CD14-positive monocyte (primary cell): Measurements from ENCODE around the gene RBM43. TPM values are rescaled to one million over a fixed set of nuclear protein-coding genes. Genes with fewer than 3 reads are reported as not detected.
A peak's percentile ranks its signal among the peaks of the same experiment; 100 is the strongest.
"Not testable (repeated sequence)": the region's sequence is repeated elsewhere in the genome, so short reads cannot be mapped to it uniquely, and the experiment has no call there.

Experiments
- DNase-seq, 3 donors: peaks; one replicate each; pipeline ENCODE4 v3.0.0-alpha.2; 2011 to 2022
- H2AFZ ChIP-seq: 2 replicates; pipeline ENCODE4 v1.6.0; 2012; ENCODE audit warnings: mild to moderate bottlenecking, low read depth, low read length, inconsistent platforms; ENCODE audit not compliant: insufficient read depth, poor library complexity, severe bottlenecking
- H3K27ac ChIP-seq, 2 donors: 1 replicate in 1 of 2; 2 replicates in 1 of 2; pipeline ENCODE4 v1.5.1; 2012 to 2013; ENCODE audit warnings: low read length in 2 of 2, control low read depth in 1 of 2, inconsistent platforms in 1 of 2, low read depth in 1 of 2, mild to moderate bottlenecking in 1 of 2
- H3K27me3 ChIP-seq, 2 donors: one replicate each; pipeline versions ENCODE4 v1.6.0 to v1.6.1; 2011 to 2013; ENCODE audit warnings: low read length in 2 of 2; ENCODE audit not compliant: control insufficient read depth in 2 of 2, insufficient read depth in 2 of 2
- H3K36me3 ChIP-seq, 2 donors: replicated peaks in 1 of 2; 1 replicate in 1 of 2; 2 replicates in 1 of 2; pipeline versions ENCODE4 v1.5.1 to v1.6.1; 2012 to 2013; ENCODE audit warnings: low read length in 2 of 2, control low read depth in 1 of 2, inconsistent platforms in 1 of 2, mild to moderate bottlenecking in 1 of 2; ENCODE audit not compliant: insufficient read depth in 2 of 2, control insufficient read depth in 1 of 2
- H3K4me1 ChIP-seq, 2 donors: 1 replicate in 1 of 2; 2 replicates in 1 of 2; pipeline versions ENCODE4 v1.5.1 to v1.6.1; 2012 to 2013; ENCODE audit warnings: low read length in 2 of 2, control low read depth in 1 of 2, inconsistent platforms in 1 of 2, mild to moderate bottlenecking in 1 of 2, moderate library complexity in 1 of 2; ENCODE audit not compliant: insufficient read depth in 2 of 2, control insufficient read depth in 1 of 2
- H3K4me2 ChIP-seq: replicated peaks from 2 replicates; pipeline ENCODE3; 2012; ENCODE audit warnings: low read length, moderate library complexity, mild to moderate bottlenecking; ENCODE audit not compliant: poor library complexity, severe bottlenecking; ENCODE audit errors: extremely low read depth
- H3K4me3 ChIP-seq, 3 experiments: fragments of 200-600 bp in 1 of 3; sonication (generic) in 1 of 3; replicated peaks in 1 of 3; 1 replicate in 2 of 3; 2 replicates in 1 of 3; pipeline ENCODE4 v1.5.1; 2011 to 2013; ENCODE audit warnings: low read length in 3 of 3, mild to moderate bottlenecking in 3 of 3, control low read depth in 2 of 3, low read depth in 2 of 3, inconsistent platforms in 1 of 3, moderate library complexity in 1 of 3
- H3K79me2 ChIP-seq: 2 replicates; pipeline ENCODE4 v1.6.0; 2012; ENCODE audit warnings: mild to moderate bottlenecking, control low read depth, inconsistent platforms, low read length, moderate library complexity; ENCODE audit not compliant: insufficient read depth
- H3K9ac ChIP-seq: 2 replicates; pipeline ENCODE4 v1.6.0; 2017; ENCODE audit warnings: low read length, mild to moderate bottlenecking; ENCODE audit not compliant: insufficient read depth, poor library complexity, severe bottlenecking
- H3K9me3 ChIP-seq, 2 donors: replicated peaks in 1 of 2; 1 replicate in 1 of 2; 2 replicates in 1 of 2; pipeline versions ENCODE4 v1.5.1 to v1.6.1; 2012 to 2013; ENCODE audit warnings: low read length in 2 of 2, control low read depth in 1 of 2; ENCODE audit not compliant: control insufficient read depth in 1 of 2, insufficient read depth in 1 of 2
- H4K20me1 ChIP-seq: 2 replicates; pipeline ENCODE4 v1.6.0; 2012; ENCODE audit warnings: mild to moderate bottlenecking, low read length, control low read depth, moderate library complexity; ENCODE audit not compliant: insufficient read depth
- H3K27ac Mint-ChIP-seq, 7 donors: one replicate each; pipeline ENCODE4 v1.8.0; 2020; ENCODE audit warnings: mild to moderate bottlenecking in 7 of 7, mixed read lengths in 7 of 7, moderate library complexity in 6 of 7, inconsistent platforms in 2 of 7
- H3K27me3 Mint-ChIP-seq, 3 donors: one replicate each; pipeline ENCODE4 v1.8.0; 2021 to 2022; ENCODE audit warnings: low read depth in 3 of 3, mild to moderate bottlenecking in 3 of 3, mixed read lengths in 3 of 3, moderate library complexity in 3 of 3, inconsistent platforms in 1 of 3
- H3K36me3 Mint-ChIP-seq, 2 donors: one replicate each; pipeline ENCODE4 v1.8.0; 2020; ENCODE audit warnings: mixed read lengths in 2 of 2, inconsistent platforms in 1 of 2, mild to moderate bottlenecking in 1 of 2
- H3K4me1 Mint-ChIP-seq: one replicate; pipeline ENCODE4 v1.8.0; 2020; ENCODE audit warnings: mild to moderate bottlenecking, mixed read lengths
- H3K4me3 Mint-ChIP-seq, 2 donors: one replicate each; pipeline ENCODE4 v1.8.0; 2020; ENCODE audit warnings: mild to moderate bottlenecking in 2 of 2, mixed read lengths in 2 of 2, moderate library complexity in 1 of 2
- H3K9me3 Mint-ChIP-seq, 7 donors: one replicate each; pipeline ENCODE4 v1.8.0; 2020 to 2022; ENCODE audit warnings: mixed read lengths in 7 of 7, mild to moderate bottlenecking in 6 of 7, moderate library complexity in 6 of 7, inconsistent platforms in 2 of 7
- WGBS: methylation state at CpG from one replicate; pipeline ENCODE4 v1.1.5; 2013; ENCODE audit warnings: missing lambda C conversion rate; ENCODE audit not compliant: insufficient coverage; 5-methylcytosine and 5-hydroxymethylcytosine counted together
- intact Hi-C, 2 donors: fragments of 100-400 bp; cut with micrococcal nuclease; formaldehyde crosslinking; loops; one replicate each; pipeline versions ENCODE4 v1.15.0 to v1.15.1; 2023
- polyA minus RNA-seq: library from RNA; depleted of rRNA, polyadenylated mRNA; stranded (reverse); fragments of >200 nt; gene quantifications from 2 replicates; pipeline ENCODE4 v1.2.3, GENCODE V29; 2012
- polyA plus RNA-seq, 3 donors: library from polyadenylated mRNA; depleted of rRNA in 1 of 3; unstranded in 2 of 3; stranded (reverse) in 1 of 3; fragments of 300-500 nt in 2 of 3; fragments of >200 nt in 1 of 3; fragmentation: Illumina TruSeq in 2 of 3; gene quantifications; 1 replicate in 2 of 3; 2 replicates in 1 of 3; pipeline ENCODE4 v1.2.3, GENCODE V29; 2012 to 2021
- total RNA-seq, 12 experiments: library from RNA in 1 of 12; stranded (reverse) in 1 of 12; fragments of 120-200 nt in 1 of 12; gene quantifications; one replicate each; pipeline ENCODE4 v1.2.4 and lab custom pipeline; 2013 to 2026; ENCODE audit warnings: mixed read lengths in 6 of 12, inconsistent platforms in 1 of 12
- TF ChIP-seq, protein P1 (sequence below): fragments of 200-600 bp; IDR thresholded peaks from one replicate; pipeline ENCODE4 v1.8.0; 2022; ENCODE audit warnings: antibody characterized with exemption, mild to moderate bottlenecking

The RBM43 gene
- total RNA-seq (2013): 4.1 TPM
- polyA plus RNA-seq (1 to 10 TPM in 1 of 3 donors, under 1 TPM in 2; 0.24 to 2.6 (median 0.38) TPM), polyA minus RNA-seq (1.9 and 2.1 TPM in 2 replicates), total RNA-seq (lab: John Stamatoyannopoulos, UW) (1.2 to 4.5 (median 3.0) reads per million in 11 experiments)

DNA sequence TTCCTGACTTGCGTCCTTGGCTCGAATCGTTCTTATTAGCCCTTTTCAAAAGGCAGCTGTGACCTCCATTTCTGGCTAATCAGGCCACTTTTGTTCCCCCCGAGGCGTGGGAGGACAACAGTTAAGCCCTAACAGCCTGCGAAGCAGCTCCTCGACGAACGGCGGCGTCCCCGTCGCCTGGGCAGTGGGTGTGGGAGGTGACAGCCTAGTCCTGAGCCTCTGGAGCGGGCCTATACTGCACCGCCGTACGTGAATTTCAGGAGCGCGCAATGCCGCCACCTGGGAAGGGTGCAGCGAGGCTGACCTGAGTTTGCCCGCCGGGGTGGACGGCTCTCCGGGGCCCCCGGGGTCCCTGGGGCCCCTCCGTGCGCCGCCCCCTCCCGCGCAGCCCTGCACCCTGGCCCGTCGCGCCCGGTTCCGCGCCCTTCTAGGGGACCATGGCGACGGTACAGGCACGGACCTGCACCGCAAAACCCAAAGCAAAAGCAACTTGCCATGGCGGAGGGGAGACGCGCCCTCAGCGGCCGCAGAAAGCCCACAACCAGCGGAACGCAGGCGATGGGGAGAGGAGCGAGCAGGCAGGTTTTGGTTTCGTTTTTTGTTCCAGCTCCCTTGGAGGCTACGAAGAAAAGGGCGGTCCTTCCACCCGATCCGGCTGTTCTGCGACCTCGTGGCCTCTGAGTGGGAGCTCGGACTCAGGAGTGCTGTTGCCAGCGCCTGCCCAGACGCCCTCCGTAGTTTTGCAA, at the start of gene RBM43:
Gene RBM43, minus strand, starts transcription at position 633 of the 746 bp plus-strand sequence. Its CDS starts 136 bp downstream, at position 497.
- Histone ChIP-seq H3K4me3 (peak within 1 kb of the TSS; percentile 79 to 91 (median 84)), H3K4me1 (peaks cover 9 to 10% of the 10 kb centered on the region in 2 donors), H3K27me3 (no peaks in the 10 kb centered on the region), H2AFZ (peak within 1 kb of the TSS; percentile 98), H3K27ac (peak within 1 kb of the TSS; percentile 87 to 89), H3K36me3 (no peaks in the 10 kb centered on the region), H3K4me2 (peak within 1 kb of the TSS; percentile 75), H4K20me1 (no peaks in the 10 kb centered on the region), H3K9ac (peak within 1 kb of the TSS; percentile 87), H3K79me2 (no peaks in the 10 kb centered on the region), H3K9me3 (no peaks in the 10 kb centered on the region)
- intact Hi-C loops: no loop called here
- H3K9me3 Mint-ChIP-seq: no peaks in the 10 kb centered on the region
- H3K4me1 Mint-ChIP-seq: peaks cover 21% of the 10 kb centered on the region
- TF ChIP-seq, protein P1, sequence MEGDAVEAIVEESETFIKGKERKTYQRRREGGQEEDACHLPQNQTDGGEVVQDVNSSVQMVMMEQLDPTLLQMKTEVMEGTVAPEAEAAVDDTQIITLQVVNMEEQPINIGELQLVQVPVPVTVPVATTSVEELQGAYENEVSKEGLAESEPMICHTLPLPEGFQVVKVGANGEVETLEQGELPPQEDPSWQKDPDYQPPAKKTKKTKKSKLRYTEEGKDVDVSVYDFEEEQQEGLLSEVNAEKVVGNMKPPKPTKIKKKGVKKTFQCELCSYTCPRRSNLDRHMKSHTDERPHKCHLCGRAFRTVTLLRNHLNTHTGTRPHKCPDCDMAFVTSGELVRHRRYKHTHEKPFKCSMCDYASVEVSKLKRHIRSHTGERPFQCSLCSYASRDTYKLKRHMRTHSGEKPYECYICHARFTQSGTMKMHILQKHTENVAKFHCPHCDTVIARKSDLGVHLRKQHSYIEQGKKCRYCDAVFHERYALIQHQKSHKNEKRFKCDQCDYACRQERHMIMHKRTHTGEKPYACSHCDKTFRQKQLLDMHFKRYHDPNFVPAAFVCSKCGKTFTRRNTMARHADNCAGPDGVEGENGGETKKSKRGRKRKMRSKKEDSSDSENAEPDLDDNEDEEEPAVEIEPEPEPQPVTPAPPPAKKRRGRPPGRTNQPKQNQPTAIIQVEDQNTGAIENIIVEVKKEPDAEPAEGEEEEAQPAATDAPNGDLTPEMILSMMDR: no peak
- peaks cover 0 to 6% (median 0%) of the 10 kb centered on the region in 3 donors for H3K27me3 Mint-ChIP-seq
- H3K4me3 Mint-ChIP-seq: peak within 1 kb of the TSS; percentile 89 to 98
- WGBS: under 1% methylated on average over 61 of the region's 61 CpGs
- peak; percentile 81 to 82 (median 82) for DNase-seq
- H3K27ac Mint-ChIP-seq: peak within 1 kb of the TSS; percentile 84 to 95 (median 92)
- H3K36me3 Mint-ChIP-seq: peaks cover 0 to 3% of the 10 kb centered on the region in 2 donors

DNA sequence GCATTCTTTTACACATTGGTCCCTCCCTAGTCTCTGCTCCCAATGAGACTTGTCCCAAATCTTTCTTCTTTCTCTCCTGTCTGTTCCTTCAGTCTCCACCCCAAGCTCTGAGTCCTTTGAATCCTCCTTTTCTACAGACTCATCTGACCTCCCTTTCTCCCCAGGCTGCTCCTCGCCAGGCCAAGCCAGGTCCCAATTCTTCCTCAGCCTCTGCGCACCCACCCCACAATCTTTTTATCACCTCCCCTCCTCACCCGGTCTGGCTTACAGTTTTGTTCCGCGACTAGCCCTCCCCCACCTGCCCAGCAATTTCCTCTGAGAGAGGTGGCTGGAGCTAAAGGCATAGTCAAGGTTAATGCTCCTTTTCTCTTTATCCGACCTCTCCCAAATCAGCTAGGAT, 48.6 kb upstream of the RBM43 start:
- not testable (repeated sequence) for H3K4me3 ChIP-seq

More for the DNA sequence above, 48.6 kb upstream of the RBM43 start:
- WGBS: 91% methylated on average over 3 of the region's 6 CpGs
- H3K4me2 ChIP-seq, H4K20me1 ChIP-seq, H3K9me3 Mint-ChIP-seq, H3K27me3 Mint-ChIP-seq, H3K27ac Mint-ChIP-seq, intact Hi-C loops, H3K9ac ChIP-seq, H3K27ac ChIP-seq, DNase-seq, H3K79me2 ChIP-seq, H3K4me1 Mint-ChIP-seq, H2AFZ ChIP-seq, H3K27me3 ChIP-seq, H3K9me3 ChIP-seq, H3K4me1 ChIP-seq, H3K36me3 ChIP-seq, H3K36me3 Mint-ChIP-seq, H3K4me3 Mint-ChIP-seq: not testable (repeated sequence)
